Ovary (tissue), 3 donors: ENCODE measurements around the gene SERPINH1.

Experiments
- CTCF ChIP-seq, 3 donors: fragments of 450-650 bp in 2 of 3; fragments of 200-600 bp in 1 of 3; IDR thresholded peaks; one replicate each; pipeline versions ENCODE4 v1.5.1 to v1.8.0; 2016 to 2022; ENCODE audit warnings: antibody characterized with exemption in 3 of 3, mild to moderate bottlenecking in 1 of 3
- POLR2A ChIP-seq: fragments of 450-650 bp; IDR thresholded peaks from one replicate; pipeline ENCODE4 v1.6.1; 2017; ENCODE audit warnings: antibody characterized with exemption, mild to moderate bottlenecking, moderate library complexity
- donor health status: DM: no; HTN: no; CAD: no.

- TF ChIP-seq CTCF (IDR thresholded peaks at IDR 0.05) (no peak), POLR2A (no peak)
Observed at GRCh38 chr11:75593286-75593915, 31.3 kb downstream of the SERPINH1 start.
